ENCODE data around the gene FASN.

Gene FASN

DNA sequence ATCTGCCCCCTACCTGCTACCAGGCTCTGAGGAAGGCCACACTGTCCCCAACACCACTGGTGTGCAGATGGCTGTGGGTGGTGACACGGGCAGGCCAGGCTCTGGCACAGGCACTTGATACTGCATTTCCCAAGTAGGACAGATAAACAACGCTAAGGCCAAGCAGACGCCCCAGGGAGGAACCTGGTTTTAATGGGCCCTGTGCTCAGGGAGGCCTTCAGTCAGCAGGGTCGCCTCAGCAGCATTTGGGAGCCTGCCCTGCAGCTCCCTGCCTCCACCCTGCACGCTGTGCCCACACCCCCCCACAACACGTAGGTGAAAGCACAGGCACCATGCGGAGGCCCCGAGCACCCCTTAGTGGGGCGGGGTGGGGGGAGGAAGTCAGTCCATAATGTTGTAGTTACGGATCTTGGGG, 3.3 kb upstream of the FASN start:
- DNase-seq = no peak

- no peak for DNase-seq
Measured at GRCh38 chr17:82100502-82101298, 2.7 kb upstream of the FASN start.

DNA sequence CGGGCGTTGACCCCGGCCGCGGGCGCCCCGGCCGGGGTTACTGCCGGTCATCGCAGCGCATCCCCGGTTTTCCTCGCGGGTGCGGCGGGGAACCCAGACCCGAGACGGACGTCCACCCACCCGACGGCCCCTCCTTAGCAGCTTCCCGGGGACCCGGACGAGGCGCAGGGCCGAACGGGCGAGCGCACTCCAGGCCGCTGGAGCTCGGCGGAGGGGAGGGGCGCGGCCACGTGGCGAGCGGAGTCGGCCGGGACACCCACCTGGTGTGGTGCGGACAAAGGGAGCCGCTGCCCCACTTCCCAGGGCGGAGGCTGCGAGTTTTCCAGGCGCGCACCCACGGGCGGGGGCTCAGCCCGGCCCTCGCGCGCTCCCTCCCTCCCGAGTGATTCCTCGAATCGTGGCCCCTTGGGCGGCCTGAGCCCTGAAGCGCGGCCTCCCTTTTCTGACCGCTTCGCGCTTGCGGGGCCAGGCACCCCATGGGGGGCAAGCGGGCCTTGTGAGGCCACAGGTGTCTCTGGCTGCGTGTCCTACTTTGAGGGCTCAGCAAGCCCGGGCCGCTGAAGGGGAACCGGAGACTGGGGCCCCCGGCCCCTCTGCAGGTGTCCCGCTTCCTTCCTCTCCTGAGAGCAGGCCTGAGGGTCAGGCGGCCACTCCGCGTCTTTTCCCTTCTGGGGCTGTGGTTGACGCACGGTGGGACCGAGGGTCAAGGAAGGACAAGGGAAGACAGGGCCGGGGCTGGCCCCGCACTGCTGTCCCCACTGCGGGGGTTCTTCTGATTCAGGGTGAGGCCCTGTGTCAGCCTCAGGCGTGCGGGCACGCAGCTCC, 1.1 kb upstream of the FASN start:
- no peak for DNase-seq

- DNase-seq = no peak
Measured at GRCh38 chr17:82097919-82098168, 192 bp downstream of the FASN start.

- no peak for DNase-seq
Measured at GRCh38 chr17:82097184-82097918, 685 bp downstream of the FASN start.

GRCh38 chr17:82096709-82097183, 1.3 kb downstream of the FASN start:
- DNase-seq = no peak

DNA sequence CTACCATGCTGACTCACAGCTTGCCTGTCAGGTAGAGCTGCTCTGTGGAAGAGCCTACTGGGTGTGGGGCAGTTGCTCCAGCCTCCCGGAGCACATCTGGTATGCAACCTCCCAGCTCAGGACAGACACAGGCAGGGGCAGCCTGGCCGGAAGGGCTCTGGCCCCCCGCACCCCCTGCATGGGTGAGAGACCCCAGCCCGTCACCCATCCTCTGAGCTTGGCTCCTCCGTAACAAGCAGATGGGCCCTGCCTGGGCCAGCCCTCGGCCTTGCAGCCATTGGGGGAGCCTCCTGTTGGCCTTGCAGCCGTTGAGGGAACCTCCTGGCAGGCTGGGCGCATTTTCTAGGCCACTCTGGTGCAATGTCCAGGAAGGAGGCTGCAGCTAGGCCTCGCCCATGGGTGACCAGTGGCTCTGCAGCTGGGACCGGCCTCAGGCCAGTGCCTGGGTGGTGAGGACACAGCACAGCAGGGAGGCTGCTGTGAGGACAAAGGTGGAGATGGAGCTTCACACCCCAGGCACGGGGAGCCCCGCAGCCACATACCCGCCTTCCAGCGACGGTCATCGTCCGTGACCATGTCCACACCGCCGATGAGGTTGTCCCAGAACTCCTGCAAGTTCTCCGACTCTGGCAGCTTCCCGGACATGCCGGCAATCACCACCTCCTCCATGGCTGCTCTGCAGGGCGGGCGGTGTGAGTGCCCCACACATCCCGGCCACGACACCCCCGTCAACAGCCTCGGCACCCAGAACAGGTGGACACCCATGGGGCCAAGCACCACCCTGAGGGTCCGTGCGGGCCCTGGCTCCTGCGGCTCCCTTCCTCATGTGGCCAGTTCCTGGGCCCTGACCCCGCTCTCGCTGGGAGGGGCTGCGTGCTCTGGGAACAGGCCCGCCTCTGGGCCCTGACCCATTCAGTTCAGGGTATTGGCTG, 2.0 kb downstream of the FASN start:
- no peak for DNase-seq

DNA sequence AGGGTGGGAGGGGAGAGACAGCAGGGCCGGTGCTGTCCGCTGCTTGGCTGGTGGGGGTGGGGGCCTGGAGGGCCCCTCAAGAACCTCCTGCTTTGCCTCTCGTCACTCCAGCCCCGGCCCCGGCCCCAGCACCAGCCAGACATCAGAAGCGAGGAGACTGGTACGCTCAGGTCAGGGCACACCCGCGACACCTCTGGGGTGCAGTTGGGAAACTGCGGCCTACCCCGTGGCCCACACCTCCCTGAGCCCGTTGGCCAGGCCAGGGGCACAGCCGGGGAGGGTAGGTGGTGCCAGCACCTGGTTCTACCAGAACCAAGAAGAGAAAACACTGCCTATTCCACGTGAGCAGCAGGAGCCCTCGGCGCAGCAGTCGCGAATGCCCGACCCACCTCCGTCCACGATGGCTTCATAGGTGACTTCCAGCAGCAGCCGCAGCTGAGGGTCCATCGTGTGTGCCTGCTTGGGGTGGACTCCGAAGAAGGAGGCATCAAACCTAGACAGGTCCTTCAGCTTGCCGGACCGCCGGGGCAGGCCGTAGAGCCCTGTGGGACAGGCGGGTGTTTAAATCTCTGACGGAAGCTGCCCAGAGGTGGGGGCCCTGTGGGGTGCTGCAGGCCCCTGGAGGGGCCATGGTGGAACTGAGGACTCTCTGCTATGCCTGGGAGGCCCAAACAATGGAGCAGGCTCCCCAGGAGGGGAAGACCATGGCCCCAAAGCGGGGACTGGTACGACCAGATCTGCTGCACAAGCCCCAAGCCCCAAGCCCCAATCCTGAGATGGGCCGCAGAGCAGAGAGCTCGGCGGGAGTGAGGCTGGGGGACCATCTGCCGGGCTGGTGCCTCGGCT, 2.9 kb downstream of the FASN start:
- DNase-seq = no peak

DNA sequence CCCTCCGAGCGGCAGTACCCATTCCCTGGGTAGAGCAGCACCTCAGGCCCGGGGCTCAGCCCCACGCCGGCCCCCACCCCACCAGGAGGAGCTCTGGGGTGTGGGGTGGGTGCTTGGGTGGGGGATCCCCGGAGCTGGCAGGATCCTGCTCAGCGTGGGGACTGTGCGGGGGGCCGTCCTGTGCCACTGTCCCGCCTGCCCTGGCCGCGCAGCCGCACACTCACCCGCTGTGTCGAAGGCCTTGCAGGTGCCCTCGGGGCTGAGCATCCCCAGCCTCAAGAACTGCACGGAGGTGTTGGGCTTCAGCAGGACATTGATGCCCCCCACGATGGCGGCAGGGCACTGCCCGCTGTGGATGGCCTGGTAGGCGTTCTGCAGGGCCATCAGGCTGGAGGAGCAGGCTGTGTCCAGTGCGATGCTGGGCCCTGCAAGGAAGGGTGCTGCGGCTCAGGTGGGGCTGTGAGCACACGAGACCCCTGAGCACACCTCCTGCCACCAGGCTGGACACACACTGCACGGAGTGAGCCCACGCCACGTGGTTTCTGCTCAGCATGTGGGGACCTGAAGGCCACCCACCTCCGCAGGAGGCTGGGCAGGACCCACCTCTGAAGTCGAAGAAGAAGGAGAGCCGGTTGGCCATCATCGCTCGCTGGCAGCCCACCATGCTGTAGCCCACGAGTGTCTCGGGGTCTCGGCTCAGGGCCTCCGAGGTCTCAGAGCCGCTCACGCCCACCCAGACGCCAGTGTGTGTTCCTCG, 4.9 kb downstream of the FASN start:
- DNase-seq = no peak

DNA sequence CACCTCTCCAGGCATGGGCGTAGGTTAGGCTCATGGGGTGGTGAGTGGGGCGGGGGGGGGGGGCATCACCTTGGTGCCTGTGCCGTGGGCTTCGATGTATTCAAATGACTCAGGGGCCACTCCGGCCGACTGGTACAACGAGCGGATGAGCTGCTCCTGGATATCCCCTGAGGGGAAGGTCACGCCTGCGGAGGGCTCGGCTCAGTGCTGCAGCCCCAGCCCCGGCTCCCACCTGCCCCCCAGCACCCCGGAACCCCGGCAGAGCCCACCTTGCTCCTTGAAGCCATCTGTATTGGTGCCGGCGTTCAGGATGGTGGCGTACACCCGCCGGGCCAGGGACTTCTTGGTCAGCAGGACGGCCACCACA, 5.4 kb downstream of the FASN start:
- no peak for DNase-seq

DNA sequence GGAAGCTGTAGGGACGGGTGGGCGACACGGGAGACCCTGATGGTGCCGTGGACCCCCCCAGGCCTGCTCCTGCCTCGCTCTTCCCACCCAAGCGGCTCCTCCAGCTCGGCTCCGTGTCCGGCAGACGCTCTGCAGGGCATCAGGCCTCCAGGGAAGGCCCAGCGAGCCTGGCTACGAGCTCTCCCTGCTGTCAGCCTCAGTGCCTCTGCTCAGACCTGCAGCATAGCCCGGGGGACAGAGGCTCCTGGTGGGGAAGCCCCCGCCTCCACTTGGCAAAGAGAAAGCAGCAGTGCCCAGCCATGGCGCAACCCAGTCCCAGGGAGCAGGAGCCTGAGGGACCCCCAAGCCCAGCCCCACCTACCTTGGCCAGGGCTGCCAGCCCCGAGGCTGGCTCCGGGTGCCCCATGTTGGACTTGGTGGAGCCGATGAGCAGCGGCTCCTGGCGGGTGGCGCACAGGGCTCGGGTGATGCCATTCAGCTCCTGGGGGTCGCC, 5.9 kb downstream of the FASN start:
- DNase-seq = no peak

DNA sequence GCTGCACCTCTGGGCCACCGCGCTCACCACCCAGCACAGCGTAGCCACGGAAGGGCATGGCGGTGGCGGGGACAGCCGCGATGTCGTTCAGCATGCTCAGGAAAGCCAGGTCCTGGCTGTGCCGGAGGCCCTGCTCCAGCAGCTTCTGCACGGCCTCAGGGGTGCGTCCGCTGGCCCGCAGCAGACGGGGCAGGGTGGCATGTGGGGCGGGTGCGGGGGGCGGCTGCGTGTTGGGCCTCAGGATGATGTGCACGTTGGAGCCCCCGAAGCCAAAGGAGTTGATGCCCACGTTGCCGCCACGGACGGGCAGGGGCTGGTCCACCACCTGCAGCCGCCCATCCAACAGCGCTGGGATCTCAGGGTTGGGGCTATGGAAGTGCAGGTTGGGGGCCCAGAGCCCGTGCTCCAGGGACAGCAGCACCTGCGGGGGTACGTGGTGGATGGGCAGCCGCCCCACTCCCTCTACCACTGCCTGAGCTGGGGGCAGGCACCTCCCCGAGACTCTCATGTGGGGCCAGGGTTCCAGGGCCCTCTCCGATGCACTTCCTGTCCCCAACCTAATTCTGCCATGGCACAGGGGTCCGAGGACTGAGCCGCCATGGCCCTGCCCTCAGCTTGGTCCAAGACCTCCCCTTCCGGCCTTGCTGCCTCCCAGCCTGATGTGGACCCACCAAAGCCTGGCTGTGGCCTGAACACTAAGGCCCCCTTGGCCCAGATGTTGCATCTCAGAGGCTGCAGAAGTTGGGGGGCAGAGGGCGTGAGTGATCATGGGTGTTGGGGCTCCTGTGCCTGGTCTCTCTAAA, 6.6 kb downstream of the FASN start:
- no peak for DNase-seq

DNA sequence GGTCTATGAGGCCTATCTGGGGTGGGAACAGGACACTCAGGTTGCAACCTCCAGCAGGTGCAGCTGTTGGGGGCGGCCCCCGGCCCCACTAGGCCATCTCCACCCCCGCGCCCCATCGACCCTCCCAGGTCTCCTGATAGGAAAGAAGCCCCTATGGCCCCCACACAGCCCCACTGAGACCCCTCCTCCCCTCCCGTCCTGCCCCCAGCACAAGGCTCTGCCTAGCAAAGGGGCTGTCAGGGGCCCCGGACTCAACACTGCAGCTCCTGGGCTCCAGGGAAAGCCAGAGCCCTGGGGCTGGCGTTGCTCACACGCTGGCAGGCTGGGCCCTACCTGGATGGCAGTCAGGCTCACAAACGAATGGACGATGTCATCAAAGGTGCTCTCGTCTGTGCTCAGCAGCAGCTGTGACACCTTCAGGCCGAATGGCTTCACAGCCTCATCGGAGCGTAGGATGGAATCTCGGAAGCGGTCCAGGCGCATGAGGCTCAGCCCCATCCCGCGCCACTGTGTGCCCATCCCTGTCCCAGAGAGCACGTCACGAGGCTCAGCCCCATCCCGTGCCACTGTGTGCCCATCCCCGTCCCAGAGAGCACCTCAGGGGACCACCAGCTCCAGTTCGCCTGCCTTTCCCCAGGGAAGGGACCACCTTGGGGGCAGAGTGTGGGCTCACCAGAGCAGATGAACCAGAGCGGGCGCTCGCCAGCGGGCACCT, 7.3 kb downstream of the FASN start:
- no peak for DNase-seq

DNA sequence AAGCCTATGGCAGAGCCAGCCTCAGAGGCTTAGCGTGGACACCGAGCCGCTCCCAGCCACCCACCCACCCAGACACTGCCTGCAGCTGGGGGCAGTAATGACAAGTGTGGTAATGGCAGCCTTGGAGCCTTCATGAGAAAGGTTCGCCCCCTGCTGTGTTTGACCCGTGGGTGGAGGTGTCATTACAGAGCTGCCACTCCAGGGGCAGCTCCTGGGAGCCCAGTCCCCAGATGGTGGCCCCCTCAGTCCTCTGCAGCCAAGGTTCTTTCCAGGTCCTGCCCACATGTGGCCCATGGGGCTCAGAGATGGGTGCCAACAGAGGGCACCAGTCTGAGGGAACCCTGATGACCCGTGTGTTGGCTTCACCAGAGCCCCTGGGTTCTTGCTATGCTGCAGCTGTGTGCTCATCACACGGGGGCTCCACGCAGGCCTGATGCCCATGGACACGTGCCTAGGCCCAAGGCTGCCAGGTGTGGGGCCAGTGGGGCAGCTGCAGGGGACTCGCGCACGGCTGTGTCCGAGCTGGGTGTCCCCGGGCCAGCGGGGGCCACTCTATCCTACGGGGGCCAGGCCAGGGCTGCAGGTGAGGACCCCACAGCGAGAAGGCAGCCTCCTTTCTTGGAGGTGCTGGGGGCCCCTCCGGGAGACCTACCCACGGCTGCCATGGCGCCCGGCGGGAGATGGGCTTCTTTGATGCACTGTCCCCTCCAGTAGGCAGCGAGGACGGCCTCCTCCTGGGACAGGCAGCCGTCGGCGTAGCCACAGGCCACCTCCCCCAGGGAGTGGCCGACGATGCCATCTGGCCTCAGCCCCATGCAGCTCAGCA, 8.1 kb downstream of the FASN start:
- no peak for DNase-seq

- DNase-seq = no peak
Measured at GRCh38 chr17:82088838-82089722, 9.0 kb downstream of the FASN start.

DNA sequence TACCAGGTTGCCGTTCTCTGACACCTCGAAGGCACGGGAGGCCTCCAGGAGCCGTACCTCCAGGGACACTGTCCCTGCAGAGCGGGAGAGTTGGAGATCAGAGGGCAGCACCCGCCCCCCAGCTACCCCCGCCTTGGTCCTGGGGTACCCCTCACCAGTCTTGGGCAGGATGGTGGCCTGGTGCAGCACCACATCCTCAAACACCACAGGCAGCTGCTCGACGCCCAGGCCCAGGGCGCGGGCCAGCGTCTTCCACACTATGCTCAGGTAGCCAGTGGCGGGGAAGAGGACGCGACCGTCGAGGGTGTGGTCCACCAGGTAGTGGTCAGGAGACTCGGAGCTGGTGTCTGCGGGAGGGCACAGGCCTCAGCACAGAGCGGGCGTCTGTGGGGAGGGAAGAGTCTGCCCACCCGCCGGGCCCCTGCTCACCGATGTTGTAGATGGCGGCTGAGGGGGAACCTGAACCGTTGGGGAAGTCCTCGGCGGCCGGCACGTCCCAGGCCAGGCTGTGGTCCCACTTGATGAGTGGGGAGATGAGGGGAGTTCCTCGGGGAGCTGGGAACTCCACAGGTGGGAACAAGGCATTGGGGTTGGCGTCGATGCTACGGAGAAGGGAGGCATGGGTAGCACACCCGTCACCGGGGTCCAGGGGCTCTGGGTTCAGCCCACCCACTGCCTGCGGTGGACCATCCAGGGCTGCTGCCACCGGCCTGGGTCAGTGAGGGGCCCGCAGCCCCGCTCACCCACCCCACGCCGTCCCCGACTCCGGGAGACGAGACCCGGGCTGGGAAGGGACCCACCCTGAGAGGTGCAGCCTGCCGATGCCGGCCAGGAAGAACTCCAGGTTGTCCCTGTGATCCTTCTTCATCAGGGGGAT, 9.8 kb downstream of the FASN start:
- DNase-seq = no peak
